GM23248 (cell line): ENCODE data around the gene PAQR5.

ENCODE experiments used
- EZH2 ChIP-seq: fragments of 200-600 bp; sonication (generic); IDR thresholded peaks from 2 replicates; pipeline ENCODE4 v1.6.1; 2018; ENCODE audit warnings: antibody characterized with exemption, mild to moderate bottlenecking; ENCODE audit not compliant: insufficient read depth, poor library complexity, severe bottlenecking
- EZH2phosphoT487 ChIP-seq: fragments of 200-600 bp; sonication (generic); IDR thresholded peaks from 2 replicates; pipeline ENCODE4 v1.6.1; 2018; ENCODE audit warnings: antibody characterized with exemption, moderate library complexity, mild to moderate bottlenecking, low read depth; ENCODE audit not compliant: insufficient read depth

DNA sequence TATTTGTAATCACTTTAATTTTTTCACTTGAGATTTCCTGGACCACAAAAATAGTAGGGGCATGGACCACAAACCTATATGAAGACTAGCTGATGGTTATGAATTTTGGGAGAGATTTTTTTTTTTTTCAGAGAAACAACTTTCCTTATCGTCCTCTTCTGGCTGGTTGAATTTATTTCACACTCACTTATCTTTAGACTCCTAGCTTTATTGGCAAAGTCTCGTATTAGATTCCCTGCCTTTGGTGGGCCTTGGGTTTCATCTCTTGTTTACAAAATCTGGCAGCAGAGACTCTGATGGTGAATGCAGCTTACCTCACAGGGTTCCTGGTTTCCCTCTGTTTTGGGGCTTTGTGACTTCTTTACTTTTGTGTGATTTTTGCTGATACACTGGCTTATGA lies 70.9 kb downstream of the PAQR5 start:
- TF ChIP-seq EZH2 (no peak), EZH2phosphoT487 (no peak)
